Measurements from ENCODE around the gene RAB40B. TPM values are rescaled to one million over a fixed set of nuclear protein-coding genes. Genes with fewer than 3 reads are reported as not detected.
"Not testable (repeated sequence)": the region's sequence is repeated elsewhere in the genome, so short reads cannot be mapped to it uniquely, and the experiment has no call there.

RAB40B gene
- total RNA-seq, 2 donors from 2014 or later = 1.7 to 2.8 TPM

GRCh38 chr17:82665217-82665616 is 33.3 kb downstream of the RAB40B start:
- H3K36me3 Mint-ChIP-seq = no peaks in the 10 kb centered on the region
- no peak for ATAC-seq
- H3K27ac Mint-ChIP-seq = no peak overlapping the region

GRCh38 chr17:82664701-82665182 is 33.8 kb downstream of the RAB40B start:
- Mint-ChIP-seq H3K27ac (no peak overlapping the region), H3K36me3 (no peaks in the 10 kb centered on the region), H3K9me3 (no peaks in the 10 kb centered on the region)
- DNase-seq (ENCODE audit: low spot score in 2 of 2) = no peak
- ATAC-seq = no peak

More at GRCh38 chr17:82665217-82665616, 33.3 kb downstream of the RAB40B start:
- DNase-seq (ENCODE audit: low spot score in 2 of 2) = no peak
- no peaks in the 10 kb centered on the region for H3K9me3 Mint-ChIP-seq

- H3K27ac Mint-ChIP-seq = no peak overlapping the region
- DNase-seq (ENCODE audit: low spot score in 2 of 2) (no peak), ATAC-seq (no peak)
- H3K9me3 Mint-ChIP-seq = no peaks in the 10 kb centered on the region
- H3K36me3 Mint-ChIP-seq = no peaks in the 10 kb centered on the region
Measured at GRCh38 chr17:82664276-82664575, 34.3 kb downstream of the RAB40B start.

- DNase-seq (ENCODE audit: low spot score in 2 of 2) (no peak), ATAC-seq (no peak)
- Mint-ChIP-seq H3K36me3 (no peaks in the 10 kb centered on the region), H3K27ac (no peak overlapping the region), H3K9me3 (no peaks in the 10 kb centered on the region)
Measured at GRCh38 chr17:82663381-82664275, 34.9 kb downstream of the RAB40B start.

- Mint-ChIP-seq H3K9me3 (no peaks in the 10 kb centered on the region), H3K36me3 (no peaks in the 10 kb centered on the region), H3K27ac (no peak overlapping the region)
- DNase-seq (ENCODE audit: low spot score in 2 of 2) = no peak
- ATAC-seq = no peak
Measured at GRCh38 chr17:82662711-82663261, 35.7 kb downstream of the RAB40B start.

GRCh38 chr17:82661717-82662683 is 36.5 kb downstream of the RAB40B start:
- H3K27ac Mint-ChIP-seq = no peak overlapping the region
- H3K36me3 Mint-ChIP-seq = no peaks in the 10 kb centered on the region
- DNase-seq (ENCODE audit: low spot score in 2 of 2) = no peak
- ATAC-seq = no peak
- H3K9me3 Mint-ChIP-seq = no peaks in the 10 kb centered on the region

- Mint-ChIP-seq H3K9me3 (no peaks in the 10 kb centered on the region), H3K27ac (no peak overlapping the region), H3K36me3 (no peaks in the 10 kb centered on the region)
- ATAC-seq (no peak), DNase-seq (ENCODE audit: low spot score in 2 of 2) (no peak)
Measured at GRCh38 chr17:82659886-82660285, 38.6 kb downstream of the RAB40B start.

- ATAC-seq (no peak), DNase-seq (ENCODE audit: low spot score in 2 of 2) (no peak)
- Mint-ChIP-seq H3K9me3 (no peaks in the 10 kb centered on the region), H3K27ac (no peak overlapping the region), H3K36me3 (no peaks in the 10 kb centered on the region)
Measured at GRCh38 chr17:82658796-82659452, 39.6 kb downstream of the RAB40B start.

GRCh38 chr17:82658331-82658730 is 40.2 kb downstream of the RAB40B start:
- H3K36me3 Mint-ChIP-seq = no peaks in the 10 kb centered on the region
- no peak overlapping the region for H3K27ac Mint-ChIP-seq
- H3K9me3 Mint-ChIP-seq = no peaks in the 10 kb centered on the region
- DNase-seq (ENCODE audit: low spot score in 2 of 2) (no peak), ATAC-seq (no peak)

- Mint-ChIP-seq H3K9me3 (no peaks in the 10 kb centered on the region), H3K36me3 (no peaks in the 10 kb centered on the region), H3K27ac (no peak overlapping the region)
- ATAC-seq (no peak), DNase-seq (ENCODE audit: low spot score in 2 of 2) (no peak)
Measured at GRCh38 chr17:82657926-82658325, 40.6 kb downstream of the RAB40B start.

GRCh38 chr17:82656266-82656665 is 42.2 kb downstream of the RAB40B start:
- Mint-ChIP-seq H3K27ac (no peak overlapping the region), H3K9me3 (no peaks in the 10 kb centered on the region), H3K36me3 (no peaks in the 10 kb centered on the region)
- ATAC-seq (no peak), DNase-seq (ENCODE audit: low spot score in 2 of 2) (no peak)

- Mint-ChIP-seq H3K9me3 (no peaks in the 10 kb centered on the region), H3K27ac (no peak overlapping the region), H3K36me3 (no peaks in the 10 kb centered on the region)
- ATAC-seq = no peak
- no peak for DNase-seq (ENCODE audit: low spot score in 2 of 2)
Measured at GRCh38 chr17:82655523-82655922, 43.0 kb downstream of the RAB40B start.

GRCh38 chr17:82655038-82655479 is 43.4 kb downstream of the RAB40B start:
- Mint-ChIP-seq H3K27ac (no peak overlapping the region), H3K36me3 (no peaks in the 10 kb centered on the region), H3K9me3 (no peaks in the 10 kb centered on the region)
- ATAC-seq (no peak), DNase-seq (ENCODE audit: low spot score in 2 of 2) (no peak)

GRCh38 chr17:82654611-82655010 is 43.9 kb downstream of the RAB40B start:
- not testable (repeated sequence) for H3K9me3 Mint-ChIP-seq; H3K36me3 Mint-ChIP-seq; ATAC-seq; DNase-seq (ENCODE audit: low spot score in 2 of 2); H3K27ac Mint-ChIP-seq

- Mint-ChIP-seq H3K9me3 (no peaks in the 10 kb centered on the region), H3K36me3 (no peaks in the 10 kb centered on the region), H3K27ac (no peak overlapping the region)
- ATAC-seq (no peak), DNase-seq (ENCODE audit: low spot score in 2 of 2) (no peak)
Measured at GRCh38 chr17:82653651-82654528, 44.6 kb downstream of the RAB40B start.

- H3K9me3 Mint-ChIP-seq = no peaks in the 10 kb centered on the region
- H3K36me3 Mint-ChIP-seq = peaks cover 0 to 6% of the 10 kb centered on the region in 2 donors
- H3K27ac Mint-ChIP-seq = no peak overlapping the region
- ATAC-seq (no peak), DNase-seq (ENCODE audit: low spot score in 2 of 2) (no peak)
Measured at GRCh38 chr17:82650723-82651122, 47.8 kb downstream of the RAB40B start.

Data from activated naive CD4-positive, alpha-beta T cell treated with anti-CD3 and anti-CD28 coated beads, Interleukin-2, amount 50 U/mL, for 72 hours (primary cell).